Activated naive CD4-positive, alpha-beta T cell treated with Interleukin-2 at 50 U/mL for 16 hours (primary cell): Measurements from ENCODE around the gene PADI2.
A peak's percentile ranks its signal among the peaks of the same experiment; 100 is the strongest.

Source experiments
- DNase-seq: peaks from one replicate; pipeline ENCODE4 v3.0.0-alpha.2; 2020

PADI2 gene

GRCh38 chr1:17137441-17137840, 18.2 kb upstream of the PADI2 start:
- DNase-seq, result no peak

- no peak for DNase-seq
Observed at GRCh38 chr1:17136936-17137335, 17.7 kb upstream of the PADI2 start.

- no peak for DNase-seq
Observed at GRCh38 chr1:17136145-17136544, 16.9 kb upstream of the PADI2 start.

- DNase-seq, result no peak
Observed at GRCh38 chr1:17135530-17135929, 16.3 kb upstream of the PADI2 start.

- DNase-seq, result no peak
Observed at GRCh38 chr1:17134724-17135123, 15.5 kb upstream of the PADI2 start.

- no peak for DNase-seq
Observed at GRCh38 chr1:17134034-17134433, 14.8 kb upstream of the PADI2 start.

GRCh38 chr1:17130138-17130635, 10.9 kb upstream of the PADI2 start:
- no peak for DNase-seq

- DNase-seq, result no peak
Observed at GRCh38 chr1:17128361-17128760, 9.1 kb upstream of the PADI2 start.

GRCh38 chr1:17125756-17126237, 6.5 kb upstream of the PADI2 start:
- DNase-seq, result peak; percentile 82

- DNase-seq, result no peak
Observed at GRCh38 chr1:17123196-17124045, 4.2 kb upstream of the PADI2 start.

- DNase-seq, result no peak
Observed at GRCh38 chr1:17122521-17123164, 3.4 kb upstream of the PADI2 start.

- DNase-seq, result no peak
Observed at GRCh38 chr1:17121881-17122280, 2.6 kb upstream of the PADI2 start.

- no peak for DNase-seq
Observed at GRCh38 chr1:17120962-17121837, 1.9 kb upstream of the PADI2 start.

GRCh38 chr1:17120481-17120877, 1.2 kb upstream of the PADI2 start:
- no peak for DNase-seq

GRCh38 chr1:17119773-17120480, 676 bp upstream of the PADI2 start:
- no peak for DNase-seq

- DNase-seq, result no peak
Observed at GRCh38 chr1:17118706-17119075, 560 bp downstream of the PADI2 start.

- DNase-seq, result no peak
Observed at GRCh38 chr1:17118268-17118667, 983 bp downstream of the PADI2 start.

GRCh38 chr1:17117451-17118265, 1.6 kb downstream of the PADI2 start:
- no peak for DNase-seq

GRCh38 chr1:17116643-17117042, 2.6 kb downstream of the PADI2 start:
- DNase-seq, result no peak

GRCh38 chr1:17113963-17114362, 5.3 kb downstream of the PADI2 start:
- DNase-seq, result no peak

- no peak for DNase-seq
Observed at GRCh38 chr1:17112496-17113236, 6.6 kb downstream of the PADI2 start.
